MM.1S (cell line): ENCODE measurements around the gene MAML1.

Source experiments
- EZH2 ChIP-seq: fragments of 300-600 bp; sonication (generic); optimal IDR thresholded peaks from 2 replicates; pipeline ENCODE3; 2017; ENCODE audit warnings: low read depth, mild to moderate bottlenecking, antibody characterized with exemption, low read length, mixed read lengths
- TF ChIP-seq, protein P1 (sequence below): fragments of 300-600 bp; sonication (generic); IDR thresholded peaks from 2 replicates; pipeline ENCODE4 v1.5.1; 2016; ENCODE audit warnings: antibody characterized with exemption, low read length, mixed read lengths

DNA sequence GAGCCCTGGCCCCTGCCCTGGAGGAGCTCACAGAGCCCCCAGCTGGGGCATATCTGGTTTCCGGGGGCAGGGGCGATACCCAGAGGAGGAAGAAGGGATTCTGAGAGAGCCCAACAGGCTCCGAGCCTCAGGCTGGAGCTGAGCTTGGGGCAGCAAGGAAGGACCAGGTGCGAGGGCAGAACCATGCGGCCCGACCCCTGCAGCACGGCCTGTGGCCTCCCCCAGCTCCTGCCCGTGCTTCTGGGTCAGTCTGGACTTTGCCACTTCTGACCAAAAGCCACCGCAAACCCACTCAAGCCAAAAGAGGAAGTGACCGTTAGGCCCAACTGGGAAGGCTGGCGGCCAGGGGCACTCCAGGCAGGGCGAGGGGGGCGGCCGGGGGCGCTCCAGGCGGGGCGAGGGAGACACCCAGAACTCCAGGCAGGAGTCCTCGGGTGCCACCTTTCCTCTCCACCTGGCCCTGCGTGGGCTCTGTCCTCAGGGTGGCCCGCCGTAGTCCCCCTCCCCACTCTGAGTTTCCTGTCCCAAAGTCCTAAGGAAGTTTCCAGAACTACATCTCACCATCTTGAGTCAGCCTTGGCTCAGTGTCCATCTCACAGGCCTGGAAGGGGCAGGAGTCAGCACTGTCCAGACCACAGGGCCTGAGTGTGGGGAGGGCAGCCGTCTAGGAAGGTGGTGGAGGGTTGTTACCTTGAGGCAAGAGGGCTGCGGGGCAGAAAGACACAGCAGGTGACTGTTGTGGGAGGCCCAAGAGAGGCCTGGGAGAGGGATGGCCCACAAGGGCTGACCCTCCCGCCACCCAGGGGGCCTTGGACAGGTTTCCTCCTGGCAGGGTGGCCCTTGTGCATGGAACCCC lies 60.2 kb downstream of the MAML1 start:
- TF ChIP-seq EZH2: no peak
- TF ChIP-seq, protein P1, sequence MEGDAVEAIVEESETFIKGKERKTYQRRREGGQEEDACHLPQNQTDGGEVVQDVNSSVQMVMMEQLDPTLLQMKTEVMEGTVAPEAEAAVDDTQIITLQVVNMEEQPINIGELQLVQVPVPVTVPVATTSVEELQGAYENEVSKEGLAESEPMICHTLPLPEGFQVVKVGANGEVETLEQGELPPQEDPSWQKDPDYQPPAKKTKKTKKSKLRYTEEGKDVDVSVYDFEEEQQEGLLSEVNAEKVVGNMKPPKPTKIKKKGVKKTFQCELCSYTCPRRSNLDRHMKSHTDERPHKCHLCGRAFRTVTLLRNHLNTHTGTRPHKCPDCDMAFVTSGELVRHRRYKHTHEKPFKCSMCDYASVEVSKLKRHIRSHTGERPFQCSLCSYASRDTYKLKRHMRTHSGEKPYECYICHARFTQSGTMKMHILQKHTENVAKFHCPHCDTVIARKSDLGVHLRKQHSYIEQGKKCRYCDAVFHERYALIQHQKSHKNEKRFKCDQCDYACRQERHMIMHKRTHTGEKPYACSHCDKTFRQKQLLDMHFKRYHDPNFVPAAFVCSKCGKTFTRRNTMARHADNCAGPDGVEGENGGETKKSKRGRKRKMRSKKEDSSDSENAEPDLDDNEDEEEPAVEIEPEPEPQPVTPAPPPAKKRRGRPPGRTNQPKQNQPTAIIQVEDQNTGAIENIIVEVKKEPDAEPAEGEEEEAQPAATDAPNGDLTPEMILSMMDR: no peak
